ENCODE results near the gene PPFIBP1.

- TF ChIP-seq CTCF (IDR thresholded peaks at IDR 0.05; ENCODE audit: insufficient read depth, low read length), result no peak
- TF ChIP-seq POLR2AphosphoS5 (IDR thresholded peaks at IDR 0.05; ENCODE audit: low read depth), result no peak
- no peak for TF ChIP-seq REST (IDR thresholded peaks at IDR 0.05; ENCODE audit: insufficient replicate concordance, low read depth)
- TF ChIP-seq GABPA (IDR thresholded peaks at IDR 0.05; ENCODE audit: low read depth), result no peak
- no peak for TF ChIP-seq SPI1 (IDR thresholded peaks at IDR 0.05; ENCODE audit: borderline replicate concordance, low read depth)
These were observed 156.6 kb downstream of the PPFIBP1 start for GRCh38 chr12:27680619-27681018.
